ENCODE results near the gene ALDOB. TPM values are rescaled to one million over a fixed set of nuclear protein-coding genes. Genes with fewer than 3 reads are reported as not detected.

The ALDOB gene
- total RNA-seq, 1 experiment from 2014 or later, result not detected

DNA sequence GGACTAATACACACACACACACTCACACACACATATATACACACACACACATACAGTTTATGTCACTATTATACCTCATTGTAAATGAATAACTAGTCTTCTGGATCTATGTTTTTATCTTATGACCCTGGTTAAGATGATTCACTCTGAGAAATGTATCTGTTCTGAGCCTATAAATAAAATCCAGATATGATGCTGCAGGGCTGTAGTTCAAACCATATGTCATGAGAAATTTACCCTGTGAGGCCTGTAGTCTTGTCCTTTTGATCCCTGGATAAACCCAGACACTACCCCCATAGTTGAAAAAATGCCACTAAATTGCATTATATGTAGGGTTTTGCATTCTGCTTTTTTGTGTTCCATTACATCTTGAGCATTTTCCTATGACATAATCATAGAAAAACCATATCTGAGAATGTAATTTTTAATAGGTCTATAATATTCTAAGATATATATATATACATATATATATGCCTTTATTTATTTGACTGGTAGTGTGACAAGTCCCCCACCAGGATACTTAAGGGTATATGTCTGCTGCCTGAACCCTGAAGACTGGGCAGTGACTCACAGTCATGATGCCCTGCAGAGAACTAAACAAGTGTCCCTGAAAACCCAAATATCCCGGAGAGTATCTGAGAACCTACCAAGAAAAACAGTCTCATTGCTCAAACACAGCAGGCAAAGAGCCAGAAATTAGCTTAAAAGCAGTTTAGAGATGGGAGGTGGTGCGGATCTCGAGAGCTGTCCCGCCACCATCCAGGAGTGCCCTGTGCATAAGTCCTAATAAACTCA, 18.4 kb upstream of the ALDOB start:
- no peaks in the 10 kb centered on the region for H3K9me3 ChIP-seq (ENCODE audit: control insufficient read depth, low read depth, low read length)
- Mint-ChIP-seq H3K36me3 (ENCODE audit: insufficient read depth in 1 of 3, low read depth in 3 of 3) (peaks cover 7 to 22% (median 18%) of the 10 kb centered on the region in 3 experiments; a peak in 6 of 7 replicates), H3K27ac (no peak overlapping the region), H3K27me3 (ENCODE audit: low read depth) (peaks cover 3% of the 10 kb centered on the region; the same call in 1 of the 2 replicates), H3K4me1 (peaks cover 20 to 33% of the 10 kb centered on the region in 2 experiments), H3K9me3 (peaks cover 22 to 26% of the 10 kb centered on the region in 2 experiments), H3K4me3 (no peak overlapping the region)
- H2AFZ ChIP-seq (ENCODE audit: low read length), result no peak overlapping the region
- H2BK15ac ChIP-seq (ENCODE audit: low read depth, low read length), result no peak overlapping the region
- no peak overlapping the region for H3K9ac ChIP-seq (ENCODE audit: extremely low read depth, insufficient read length, low read length)
- TF ChIP-seq, protein P1, sequence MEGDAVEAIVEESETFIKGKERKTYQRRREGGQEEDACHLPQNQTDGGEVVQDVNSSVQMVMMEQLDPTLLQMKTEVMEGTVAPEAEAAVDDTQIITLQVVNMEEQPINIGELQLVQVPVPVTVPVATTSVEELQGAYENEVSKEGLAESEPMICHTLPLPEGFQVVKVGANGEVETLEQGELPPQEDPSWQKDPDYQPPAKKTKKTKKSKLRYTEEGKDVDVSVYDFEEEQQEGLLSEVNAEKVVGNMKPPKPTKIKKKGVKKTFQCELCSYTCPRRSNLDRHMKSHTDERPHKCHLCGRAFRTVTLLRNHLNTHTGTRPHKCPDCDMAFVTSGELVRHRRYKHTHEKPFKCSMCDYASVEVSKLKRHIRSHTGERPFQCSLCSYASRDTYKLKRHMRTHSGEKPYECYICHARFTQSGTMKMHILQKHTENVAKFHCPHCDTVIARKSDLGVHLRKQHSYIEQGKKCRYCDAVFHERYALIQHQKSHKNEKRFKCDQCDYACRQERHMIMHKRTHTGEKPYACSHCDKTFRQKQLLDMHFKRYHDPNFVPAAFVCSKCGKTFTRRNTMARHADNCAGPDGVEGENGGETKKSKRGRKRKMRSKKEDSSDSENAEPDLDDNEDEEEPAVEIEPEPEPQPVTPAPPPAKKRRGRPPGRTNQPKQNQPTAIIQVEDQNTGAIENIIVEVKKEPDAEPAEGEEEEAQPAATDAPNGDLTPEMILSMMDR (conservative IDR thresholded peaks at IDR 0.05), result no peak
- H3K79me1 ChIP-seq (ENCODE audit: insufficient read depth, low read depth, low read length, poor library complexity, severe bottlenecking), result no peaks in the 10 kb centered on the region
- no peak overlapping the region for H3K56ac ChIP-seq (ENCODE audit: insufficient read length, low read depth, low read length)
- no peaks in the 10 kb centered on the region for H4K20me1 ChIP-seq (ENCODE audit: control insufficient read depth, insufficient read depth, insufficient read length)
- no peak overlapping the region for H3K4me2 ChIP-seq (ENCODE audit: insufficient read depth, insufficient read length, low read length)
- no peak overlapping the region for H4K5ac ChIP-seq (ENCODE audit: insufficient read length, low read depth, low read length)
- no peak overlapping the region for H3K14ac ChIP-seq (ENCODE audit: insufficient read depth, low read length)
- no CpG with 5 or more reads among the region's 4 CpGs for WGBS (ENCODE audit: extremely low coverage, insufficient read length, low lambda C conversion rate)
- H3K4me1 ChIP-seq (ENCODE audit: insufficient read depth, low read length), result 0 out of 2 replicates have a peak, but pooled peaks cover 2% of the 10 kb centered on the region
- H2AK5ac ChIP-seq (ENCODE audit: insufficient read length, low read length), result no peak overlapping the region
- H3T11ph ChIP-seq (ENCODE audit: low read length), result no peak overlapping the region
- H3K23me2 ChIP-seq (ENCODE audit: insufficient read length, low read depth, low read length, poor library complexity, severe bottlenecking), result no peaks in the 10 kb centered on the region
- no peaks in the 10 kb centered on the region for H3K79me2 ChIP-seq (ENCODE audit: insufficient read depth, low read length)
- H3K18ac ChIP-seq (ENCODE audit: insufficient read length, low read depth, low read length), result no peak overlapping the region
- H2BK20ac ChIP-seq (ENCODE audit: low read depth, low read length, poor library complexity, severe bottlenecking), result no peak overlapping the region
- H4K8ac ChIP-seq (replicated peaks; ENCODE audit: insufficient read length, low read depth, low read length), result no peak overlapping the region
- no peak overlapping the region for H3K4ac ChIP-seq (ENCODE audit: low read depth, low read length)
- no peak overlapping the region for H2BK12ac ChIP-seq (ENCODE audit: insufficient read length, low read depth, low read length)
- no peak for DNase-seq
- no peak overlapping the region for H4K91ac ChIP-seq (ENCODE audit: insufficient read length, low read depth, low read length)
- no peak overlapping the region for H2BK5ac ChIP-seq (ENCODE audit: insufficient read length, low read length)
- H3K27ac ChIP-seq (ENCODE audit: insufficient read length, low read depth, low read length), result no peak overlapping the region
- no peak overlapping the region for H2BK120ac ChIP-seq (ENCODE audit: low read depth, low read length, poor library complexity, severe bottlenecking)
- H3K27me3 ChIP-seq (ENCODE audit: insufficient read depth, low read length), result no peaks in the 10 kb centered on the region
- H3K23ac ChIP-seq (ENCODE audit: insufficient read length, low read depth, low read length), result no peak overlapping the region
